NB4 (cell line): ENCODE measurements around the gene TNS1.

ENCODE experiments used
- DNase-seq: peaks from one replicate; pipeline ENCODE4 v3.0.0; 2010; ENCODE audit warnings: low read depth
- H3K4me3 ChIP-seq: one replicate; pipeline ENCODE4 v1.5.1; 2011; ENCODE audit warnings: mild to moderate bottlenecking, low read depth, low read length, moderate library complexity
- CTCF ChIP-seq: IDR thresholded peaks from one replicate; pipeline ENCODE4 v1.5.1; 2012; ENCODE audit warnings: low read depth, low read length
- MAX ChIP-seq: IDR thresholded peaks from 2 replicates; pipeline ENCODE4 v1.6.1; 2011; ENCODE audit warnings: low read depth, low read length
- MYC ChIP-seq: IDR thresholded peaks from 2 replicates; pipeline ENCODE4 v1.6.1; 2011; ENCODE audit warnings: low read depth, low read length
- POLR2A ChIP-seq: IDR thresholded peaks from 2 replicates; pipeline ENCODE4 v1.6.1; 2011; ENCODE audit warnings: mild to moderate bottlenecking; ENCODE audit not compliant: insufficient read length; ENCODE audit errors: extremely low read depth

TNS1 gene

GRCh38 chr2:217753460-217754200 lies 249.2 kb downstream of the TNS1 start:
- H3K4me3 ChIP-seq, result no peak overlapping the region
- no peak for TF ChIP-seq MYC
- no peak for TF ChIP-seq CTCF
- TF ChIP-seq POLR2A, result no peak
- no peak for DNase-seq

- TF ChIP-seq POLR2A, result no peak
- no peak for TF ChIP-seq CTCF
- TF ChIP-seq MAX, result no peak
- no peak for TF ChIP-seq MYC
- DNase-seq, result no peak
- no peak overlapping the region for H3K4me3 ChIP-seq
Measured at GRCh38 chr2:217752714-217753459, 249.9 kb downstream of the TNS1 start.

GRCh38 chr2:217751952-217752351 lies 250.8 kb downstream of the TNS1 start:
- no peak for TF ChIP-seq MAX
- no peak for TF ChIP-seq POLR2A
- TF ChIP-seq MYC, result no peak
- TF ChIP-seq CTCF, result no peak
- no peak for DNase-seq
- H3K4me3 ChIP-seq, result no peak overlapping the region

- no peak for DNase-seq
- no peak overlapping the region for H3K4me3 ChIP-seq
- TF ChIP-seq MYC (no peak), POLR2A (no peak), CTCF (no peak), MAX (no peak)
Measured at GRCh38 chr2:217751192-217751591, 251.6 kb downstream of the TNS1 start.
